Cortex of kidney (tissue), 1 donor: ENCODE measurements around the gene ACTR8.
"Not testable (repeated sequence)": the region's sequence is repeated elsewhere in the genome, so short reads cannot be mapped to it uniquely, and the experiment has no call there.

Experiments
- DNase-seq: peaks from one replicate; lab custom pipeline; 2025; lab: John Stamatoyannopoulos, UW

Gene ACTR8, protein sequence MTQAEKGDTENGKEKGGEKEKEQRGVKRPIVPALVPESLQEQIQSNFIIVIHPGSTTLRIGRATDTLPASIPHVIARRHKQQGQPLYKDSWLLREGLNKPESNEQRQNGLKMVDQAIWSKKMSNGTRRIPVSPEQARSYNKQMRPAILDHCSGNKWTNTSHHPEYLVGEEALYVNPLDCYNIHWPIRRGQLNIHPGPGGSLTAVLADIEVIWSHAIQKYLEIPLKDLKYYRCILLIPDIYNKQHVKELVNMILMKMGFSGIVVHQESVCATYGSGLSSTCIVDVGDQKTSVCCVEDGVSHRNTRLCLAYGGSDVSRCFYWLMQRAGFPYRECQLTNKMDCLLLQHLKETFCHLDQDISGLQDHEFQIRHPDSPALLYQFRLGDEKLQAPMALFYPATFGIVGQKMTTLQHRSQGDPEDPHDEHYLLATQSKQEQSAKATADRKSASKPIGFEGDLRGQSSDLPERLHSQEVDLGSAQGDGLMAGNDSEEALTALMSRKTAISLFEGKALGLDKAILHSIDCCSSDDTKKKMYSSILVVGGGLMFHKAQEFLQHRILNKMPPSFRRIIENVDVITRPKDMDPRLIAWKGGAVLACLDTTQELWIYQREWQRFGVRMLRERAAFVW

DNA sequence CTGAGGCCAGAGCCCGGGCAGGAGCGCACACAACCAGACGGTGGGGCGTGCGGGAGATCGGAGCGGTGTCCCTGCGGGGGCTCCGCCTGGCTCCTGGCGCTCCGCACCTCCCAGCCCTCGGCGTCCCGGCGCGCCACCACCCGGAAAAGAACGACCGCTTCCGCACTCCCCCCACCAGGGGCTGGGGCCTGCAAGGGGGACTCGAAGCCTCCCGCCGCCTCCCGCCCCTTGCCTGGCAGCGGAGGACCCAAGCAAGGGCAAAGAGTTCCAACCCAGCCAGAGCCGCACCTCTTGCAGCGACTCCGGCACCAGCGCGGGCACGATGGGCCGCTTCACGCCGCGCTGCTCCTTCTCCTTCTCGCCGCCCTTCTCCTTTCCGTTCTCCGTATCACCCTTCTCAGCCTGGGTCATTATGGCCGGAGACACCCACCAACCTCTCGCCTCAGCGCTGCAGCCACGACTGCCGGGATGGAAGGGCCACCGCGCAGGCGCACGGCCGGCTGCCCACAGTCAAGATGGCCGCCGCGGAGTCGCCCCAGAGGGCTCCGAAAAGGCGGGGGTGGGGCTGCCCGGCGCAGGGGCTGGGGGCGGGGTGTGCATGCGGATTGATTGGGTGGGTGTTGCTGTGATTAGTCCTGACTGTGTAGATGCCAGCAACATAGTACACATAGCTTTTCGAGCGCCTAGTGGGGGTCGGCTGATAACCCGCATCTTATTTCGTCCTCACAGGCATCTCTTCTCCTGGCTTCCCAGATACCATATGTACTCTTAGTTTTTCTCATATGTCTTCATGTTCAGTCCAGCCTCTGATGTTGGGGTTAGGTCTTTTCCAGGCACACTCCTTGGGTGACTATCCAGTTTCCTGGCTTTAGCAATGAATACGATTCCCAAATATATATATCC is at the start of gene ACTR8:
Gene ACTR8 (minus strand): TSS at position 462 of the 903 bp plus-strand sequence. CDS start 51 bp downstream, at position 411.
- DNase-seq: peak; percentile 40

DNA sequence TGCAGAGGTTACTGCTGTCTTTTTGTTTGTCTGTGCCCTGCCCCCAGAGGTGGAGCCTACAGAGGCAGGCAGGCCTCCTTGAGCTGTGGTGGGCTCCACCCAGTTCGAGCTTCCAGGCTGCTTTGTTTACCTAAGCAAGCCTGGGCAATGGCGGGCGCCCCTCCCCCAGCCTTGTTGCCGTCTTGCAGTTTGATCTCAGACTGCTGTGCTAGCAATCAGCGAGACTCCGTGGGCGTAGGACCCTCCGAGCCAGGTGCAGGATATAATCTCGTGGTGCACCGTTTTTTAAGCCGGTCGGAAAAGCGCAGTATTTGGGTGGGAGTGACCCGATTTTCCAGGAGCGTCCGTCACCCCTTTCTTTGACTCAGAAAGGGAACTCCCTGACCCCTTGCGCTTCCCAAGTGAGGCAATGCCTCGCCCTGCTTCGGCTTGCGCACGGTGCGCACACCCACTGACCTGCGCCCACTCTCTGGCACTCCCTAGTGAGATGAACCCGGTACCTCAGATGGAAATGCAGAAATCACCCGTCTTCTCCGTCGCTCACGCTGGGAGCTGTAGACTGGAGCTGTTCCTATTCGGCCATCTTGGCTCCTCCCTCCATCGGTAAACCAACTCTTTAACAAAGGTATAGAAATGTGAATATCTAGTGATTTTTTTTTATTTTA is 45.4 kb upstream of the ACTR8 start:
- not testable (repeated sequence) for DNase-seq

DNA sequence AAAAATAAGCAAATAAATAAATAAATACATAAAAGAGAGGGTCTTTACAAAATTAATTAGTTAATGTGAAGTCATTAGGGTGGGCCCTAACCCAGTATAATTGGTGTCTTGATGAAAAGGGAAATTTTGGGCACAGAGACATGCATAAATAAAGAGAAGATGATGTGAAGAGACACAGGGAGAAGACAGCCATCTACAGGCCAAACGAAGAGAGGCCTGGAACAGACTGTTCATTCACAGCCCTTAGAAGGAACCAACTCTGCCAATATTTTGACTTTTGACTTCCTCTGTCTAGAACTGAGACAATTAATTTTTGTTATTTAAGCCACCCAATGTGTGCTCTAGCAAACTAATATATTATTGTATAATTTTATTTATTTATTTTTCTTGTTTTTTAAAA is 39.3 kb upstream of the ACTR8 start:
- DNase-seq: no peak

DNA sequence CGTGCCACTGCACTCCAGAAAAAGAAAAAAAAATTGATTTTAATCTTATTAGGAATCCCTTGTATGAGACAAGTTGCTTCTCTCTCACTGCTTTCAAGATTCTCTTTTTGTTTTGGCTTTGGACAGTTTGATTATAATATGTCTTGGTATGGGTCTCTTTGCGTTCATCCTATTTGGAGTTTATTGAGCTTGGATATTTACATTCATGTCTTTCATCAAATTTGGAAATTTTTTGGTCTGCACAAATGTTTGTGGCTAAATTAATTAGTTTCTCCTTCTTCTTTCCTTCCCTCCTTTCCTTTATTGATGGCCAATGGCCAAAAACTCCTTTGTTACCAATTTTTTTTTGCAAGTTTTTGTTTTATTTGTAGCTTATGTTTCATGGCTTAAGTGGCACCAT is 37.8 kb upstream of the ACTR8 start:
- no peak for DNase-seq

DNA sequence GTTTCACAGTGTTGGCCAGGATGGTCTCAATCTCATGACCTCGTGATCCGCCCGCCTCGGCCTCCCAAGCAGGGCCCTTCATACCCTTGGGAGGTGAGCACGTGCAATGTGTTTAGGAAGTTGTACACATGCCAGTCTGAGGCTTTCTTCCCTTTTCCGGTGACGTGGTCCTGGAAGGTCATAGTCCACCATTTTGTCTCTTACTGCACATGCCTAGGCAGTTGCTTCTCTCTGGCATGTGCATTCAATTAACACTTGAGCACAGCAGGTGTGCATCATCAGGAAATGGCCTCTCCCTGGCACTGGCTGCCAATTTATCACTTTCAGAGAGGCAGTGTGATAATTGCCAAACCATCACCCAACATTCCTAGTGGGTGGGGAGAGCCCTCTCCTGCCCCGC is 31.4 kb upstream of the ACTR8 start:
- DNase-seq: no peak

DNA sequence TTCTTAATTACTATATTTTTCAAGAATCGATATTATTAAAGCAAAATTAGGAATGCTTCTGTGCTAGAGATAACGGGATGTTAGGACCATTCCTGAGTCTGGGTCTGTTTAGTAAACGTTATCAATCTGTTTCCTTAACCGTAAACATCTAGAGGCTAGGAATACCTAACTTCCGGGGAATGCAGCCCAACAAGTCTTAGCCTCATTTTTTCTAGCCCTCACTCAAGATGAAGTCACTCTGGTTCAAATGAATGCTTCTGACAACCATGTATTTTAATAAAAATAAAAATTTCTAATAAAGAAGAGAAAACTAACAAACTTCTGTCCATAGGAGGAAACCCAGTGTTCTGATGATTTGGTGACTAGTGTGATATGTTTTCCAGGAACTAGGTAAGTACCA is 20.8 kb upstream of the ACTR8 start:
- no peak for DNase-seq

DNA sequence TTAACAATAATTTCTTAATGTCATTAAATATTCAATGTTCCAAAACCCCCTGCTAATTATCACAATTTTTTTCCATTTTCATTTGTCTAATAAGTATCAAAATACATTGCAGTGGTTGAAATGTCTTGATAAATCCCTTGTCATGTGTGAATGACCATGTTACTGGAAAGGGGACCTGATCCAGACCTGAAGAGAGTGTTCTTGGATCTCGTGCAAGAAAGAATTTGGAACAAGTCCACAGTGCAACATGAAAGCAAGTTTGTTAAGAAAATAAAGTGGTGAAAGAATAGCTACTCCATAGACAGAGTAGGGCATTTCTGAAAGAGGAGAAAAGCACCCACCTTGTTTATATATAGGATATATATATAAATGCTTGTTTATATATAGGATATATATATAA is 20.1 kb upstream of the ACTR8 start:
- no peak for DNase-seq

DNA sequence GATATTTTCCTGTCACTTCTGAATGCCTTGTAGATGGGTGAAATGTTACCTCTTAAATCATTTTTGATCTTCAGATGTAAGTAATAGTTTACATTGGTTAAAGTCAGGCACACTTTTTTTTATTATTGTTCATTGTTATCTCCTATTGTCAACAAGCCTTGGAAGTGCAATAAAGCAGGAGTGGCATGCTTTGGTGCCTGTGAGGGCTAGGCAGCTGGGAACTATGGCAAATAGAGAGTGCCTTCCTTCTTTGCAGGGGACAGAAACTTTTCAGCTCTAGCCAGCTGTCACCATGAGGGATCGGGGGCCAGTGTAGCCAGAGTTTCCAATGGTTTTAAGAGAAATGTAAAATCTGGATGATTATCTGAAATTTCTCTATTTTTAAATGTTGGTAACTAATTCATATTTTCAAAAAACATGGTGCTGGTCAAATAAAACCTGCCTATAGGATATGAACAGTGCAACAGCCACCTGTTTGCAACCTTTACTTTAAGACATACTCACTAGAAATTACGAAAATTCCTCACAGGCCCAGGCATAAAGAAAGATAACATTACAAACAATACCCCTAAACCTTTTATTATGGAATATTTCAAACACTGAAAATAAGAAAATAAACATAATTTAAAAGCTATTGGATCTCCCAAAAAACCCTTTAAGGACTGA is 18.8 kb upstream of the ACTR8 start:
- no peak for DNase-seq

DNA sequence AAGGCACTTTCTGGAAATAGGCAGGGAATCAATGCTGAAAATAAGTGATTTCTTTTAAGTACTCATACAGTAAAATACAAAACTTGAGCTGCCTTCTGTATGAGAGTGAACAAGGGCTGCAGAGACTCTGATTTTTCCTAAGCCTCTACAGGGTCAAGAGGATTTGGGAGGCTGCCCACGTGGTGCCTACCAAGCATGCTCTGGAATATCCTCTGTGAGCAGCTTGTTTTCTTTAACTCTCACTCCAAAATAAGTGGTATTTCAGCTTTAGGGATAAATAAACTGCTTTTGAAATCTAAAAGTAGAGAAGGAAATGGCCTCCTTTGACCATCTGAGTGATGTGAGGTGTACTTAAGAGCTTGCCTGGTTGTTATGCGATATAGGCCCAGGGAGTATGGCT is 17.8 kb upstream of the ACTR8 start:
- no peak for DNase-seq

DNA sequence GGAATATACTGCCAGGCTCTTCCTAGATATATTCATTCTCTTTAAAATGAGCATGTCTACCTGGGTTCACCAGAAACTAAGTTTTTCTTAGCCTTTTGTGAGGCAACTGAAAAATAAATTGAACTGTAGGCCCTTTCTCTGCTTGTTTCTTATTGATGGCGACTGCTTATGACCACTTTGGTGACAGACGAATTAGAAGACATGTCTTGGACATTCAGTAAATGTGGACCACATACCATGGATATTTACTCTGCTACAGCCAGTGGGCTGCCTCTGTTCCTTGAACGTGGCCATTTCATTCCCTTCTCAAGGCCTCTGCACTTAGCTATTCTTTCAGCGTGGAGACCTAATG is 10.3 kb upstream of the ACTR8 start:
- DNase-seq: no peak

DNA sequence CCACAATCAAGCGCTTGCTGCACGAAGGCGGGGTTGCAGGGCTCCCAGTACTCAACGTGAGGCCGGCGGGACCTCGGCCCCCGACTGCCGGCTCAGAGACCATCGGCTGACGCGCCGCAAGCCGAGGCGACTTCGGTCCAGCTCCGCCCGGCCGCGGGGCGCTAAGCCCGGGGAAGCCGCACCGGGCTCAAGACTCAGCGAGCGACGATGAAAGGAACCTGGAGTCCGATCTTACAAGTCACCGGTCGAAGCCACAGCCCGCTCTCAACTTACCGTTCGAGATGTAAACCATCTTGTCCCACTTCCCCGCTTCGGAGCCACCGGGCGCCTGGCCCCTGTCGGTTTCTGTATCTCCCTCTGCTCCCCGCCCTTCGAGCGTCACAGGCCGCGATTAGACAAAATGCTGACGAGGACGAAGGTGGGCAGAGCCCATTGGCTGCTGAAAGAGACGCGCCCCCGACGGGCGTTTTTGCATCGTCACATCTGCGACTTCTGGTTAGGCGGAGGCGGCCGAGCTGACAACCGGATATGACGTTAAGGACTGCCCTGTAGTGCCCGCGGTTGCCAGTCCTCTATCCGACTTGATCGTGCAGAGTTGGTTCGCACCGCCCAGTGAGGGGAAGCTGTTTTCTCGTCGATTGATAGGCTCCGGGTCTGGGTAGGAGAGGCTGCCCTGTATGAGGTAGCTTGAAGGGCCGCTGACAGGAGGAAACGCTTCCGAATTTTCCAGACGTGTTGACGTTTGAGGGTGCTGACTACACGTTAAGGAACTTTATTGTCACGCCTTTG is 9.7 kb upstream of the ACTR8 start, which contains the start of gene SELENOK:
Gene SELENOK (minus strand): TSS at position 363 of the 789 bp plus-strand sequence.
- peak; percentile 37 for DNase-seq

DNA sequence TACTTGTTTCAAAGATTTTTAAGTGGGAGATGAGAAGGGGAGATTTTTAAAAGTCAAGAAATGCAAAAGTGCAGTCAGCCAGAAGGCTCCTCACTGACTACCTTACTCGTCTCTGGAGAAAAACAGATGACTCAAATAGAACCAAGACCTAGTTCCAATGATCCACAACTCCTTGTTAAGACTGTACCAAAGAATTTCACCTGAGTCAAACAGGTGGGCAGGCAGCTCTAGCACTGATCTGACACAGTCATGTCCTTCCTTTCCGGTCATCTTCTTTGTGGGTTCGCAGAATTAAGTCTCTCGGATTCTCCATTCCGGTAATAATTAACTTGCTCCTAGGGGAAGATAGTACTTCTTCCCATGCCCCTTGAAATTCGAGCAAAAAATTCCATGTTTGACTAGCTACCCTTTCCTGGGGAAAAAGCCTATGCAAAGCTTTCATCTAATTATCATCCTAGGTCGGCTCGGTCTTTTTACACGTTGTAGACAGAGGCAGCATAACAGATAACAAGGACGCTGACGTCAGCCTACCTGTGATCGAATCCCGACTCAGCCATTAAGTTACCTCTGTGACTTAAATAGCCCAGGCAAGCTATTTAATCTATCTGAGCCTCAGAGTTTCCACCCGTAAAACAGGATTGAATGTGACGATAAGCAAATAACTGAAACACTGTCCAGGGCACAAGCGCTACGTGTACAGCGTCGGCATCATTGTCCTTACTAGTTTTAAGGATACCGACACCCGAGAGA is 8.9 kb upstream of the ACTR8 start:
- no peak for DNase-seq

DNA sequence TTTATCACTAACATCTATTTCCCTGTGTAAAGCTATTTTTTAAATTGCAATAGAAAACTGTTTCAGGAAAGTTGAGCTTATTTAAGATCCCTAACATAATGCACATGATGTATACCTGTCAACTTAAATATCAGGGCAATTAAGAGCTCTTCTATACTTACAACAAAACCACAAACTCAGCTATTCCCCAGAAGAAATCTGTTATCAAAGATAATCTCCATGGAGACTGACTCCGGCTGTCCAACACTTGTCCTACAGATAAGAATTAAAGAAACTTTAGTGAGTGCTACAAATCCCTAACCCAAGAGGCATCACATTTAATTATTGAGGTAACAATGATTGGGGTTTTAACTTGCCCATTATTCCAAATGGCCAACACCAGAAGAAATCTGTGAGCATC is 6.3 kb upstream of the ACTR8 start:
- no peak for DNase-seq

DNA sequence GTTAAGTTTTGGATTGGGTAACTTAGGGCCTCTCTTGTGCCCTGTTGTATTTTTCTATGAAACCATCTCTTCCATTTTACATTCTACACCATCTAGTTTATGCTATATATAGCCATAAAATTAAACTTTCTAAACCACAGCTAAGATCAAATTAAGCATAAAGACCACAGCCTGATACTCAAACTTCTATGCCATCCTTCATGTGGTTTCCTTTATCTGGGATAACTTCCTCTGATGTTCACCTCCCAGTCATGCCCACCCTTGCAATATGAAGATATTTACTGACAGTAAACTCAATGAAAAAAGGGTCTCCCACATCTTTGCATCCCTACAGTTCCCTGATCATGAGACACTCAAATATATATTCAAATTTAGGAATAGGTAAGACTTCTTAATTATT is 5.5 kb upstream of the ACTR8 start:
- DNase-seq: no peak

DNA sequence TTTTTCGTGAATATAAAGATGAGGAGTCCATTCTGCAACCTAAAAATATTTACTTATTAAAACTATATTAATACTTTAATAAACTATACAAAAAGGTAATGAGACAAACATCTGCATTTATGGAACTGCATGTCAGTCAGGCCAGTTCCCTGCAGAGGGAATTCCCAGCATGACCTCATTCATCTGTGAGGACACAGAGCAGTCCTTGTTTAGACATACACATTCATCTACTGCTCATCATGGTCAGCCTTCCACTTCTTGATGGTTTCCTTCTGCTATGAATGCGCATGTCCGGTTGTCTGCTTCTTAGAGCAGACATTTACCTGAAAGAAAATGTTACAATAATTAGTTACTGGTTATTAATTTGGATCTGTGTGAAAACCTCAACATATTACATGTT is 3.3 kb upstream of the ACTR8 start:
- no peak for DNase-seq

DNA sequence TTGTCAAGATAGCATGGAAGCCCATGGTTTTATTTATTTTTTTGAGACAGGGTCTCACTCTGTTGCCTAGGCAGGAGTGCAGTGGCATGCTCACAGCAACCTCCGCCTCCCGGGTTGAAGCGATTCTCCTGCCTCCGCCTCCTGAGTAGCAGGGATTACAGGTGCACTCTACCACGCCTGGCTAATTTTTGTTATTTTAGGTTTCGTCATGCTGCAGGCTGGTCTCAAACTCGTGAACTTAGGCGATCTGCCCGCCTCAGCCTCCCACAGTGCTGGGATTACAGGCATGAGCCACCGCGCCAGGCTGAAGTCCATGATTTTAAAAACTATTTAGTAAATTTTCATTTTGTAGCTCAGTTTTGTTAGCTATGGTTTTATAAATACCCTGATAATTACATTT is 2.7 kb upstream of the ACTR8 start:
- DNase-seq: no peak

DNA sequence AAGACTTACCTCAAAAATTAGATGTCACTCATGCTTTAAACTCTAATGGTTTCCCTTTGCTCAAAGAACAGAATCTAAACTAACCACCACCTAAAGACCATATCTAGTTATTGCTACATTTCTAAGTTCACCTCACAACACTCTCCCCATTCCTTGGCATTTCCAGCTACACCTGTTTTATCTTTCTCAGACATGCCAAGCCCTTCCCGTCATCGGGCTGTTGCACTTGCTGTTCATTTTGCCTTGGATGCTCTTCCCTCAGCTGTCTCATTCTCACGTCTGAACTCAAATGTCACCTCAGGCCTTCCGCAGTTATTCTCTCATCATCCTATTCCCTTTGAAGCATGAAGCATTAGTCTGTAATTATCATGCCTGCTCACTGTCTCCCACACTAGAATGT is 1.1 kb upstream of the ACTR8 start:
- DNase-seq: no peak

DNA sequence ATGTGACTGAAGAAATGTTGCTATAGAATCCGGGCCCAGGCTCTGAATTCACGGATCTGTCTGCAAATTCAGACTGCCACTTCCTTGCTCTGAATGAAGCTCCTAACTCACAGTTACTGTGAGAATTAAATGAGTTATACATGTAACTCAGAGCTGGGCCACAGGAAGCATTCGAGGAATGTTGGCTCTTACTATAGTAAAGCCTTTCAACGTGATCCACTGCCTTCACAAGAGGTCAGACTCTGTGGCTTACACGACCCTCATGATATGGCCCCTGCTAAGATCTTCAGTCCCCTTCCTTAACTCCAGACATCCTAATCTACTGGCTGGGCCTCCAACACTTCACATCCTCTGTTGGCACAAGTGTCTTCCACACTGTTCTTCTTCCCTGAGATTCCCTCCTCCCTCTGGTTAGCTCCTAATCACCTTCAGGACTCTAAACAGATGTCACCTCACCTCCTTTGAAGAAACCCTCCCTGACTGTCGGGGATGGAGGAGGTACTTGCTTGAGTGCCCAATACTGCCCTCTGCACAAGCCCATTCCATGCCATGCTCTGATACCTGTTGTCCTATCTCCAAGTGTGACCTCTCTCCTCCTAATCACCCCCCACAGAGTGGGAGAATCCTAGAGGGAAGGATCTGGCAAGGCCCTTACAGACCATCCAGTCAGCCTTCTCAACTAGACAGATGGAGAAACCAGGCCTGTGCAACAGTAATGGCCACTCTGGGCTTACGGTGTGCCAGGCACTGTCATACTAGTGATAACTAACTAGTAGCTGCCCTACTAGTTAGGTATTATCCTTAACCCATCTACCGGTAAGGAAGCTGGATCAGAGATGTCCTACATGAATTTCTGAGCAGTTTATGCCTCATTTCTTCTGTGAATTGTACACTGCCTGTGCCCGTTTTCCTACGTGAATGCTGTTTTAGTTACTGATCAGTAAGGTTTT is 1.3 kb downstream of the ACTR8 start:
- DNase-seq: no peak
